PC-9 (cell line): ENCODE data around the gene SPP1. TPM values are rescaled to one million over a fixed set of nuclear protein-coding genes. Genes with fewer than 3 reads are reported as not detected.
A peak's percentile ranks its signal among the peaks of the same experiment; 100 is the strongest.

Source experiments
- BruUV-seq: library from RNA; stranded (reverse); fragments of 400-500 nt; replicated peaks from 2 replicates; lab custom pipeline; 2021; lab: Mats Ljungman, UMichigan
- CTCF ChIA-PET: fragments of 300-600 bp; sonication (Branson Sonifier 250); formaldehyde crosslinking; loops from one replicate; lab custom pipeline; 2022; ENCODE audit warnings: antibody characterized with exemption; lab: Charles Lee
- POLR2A ChIA-PET: fragments of 300-600 bp; sonication (Branson Sonifier 250); formaldehyde crosslinking; loops from one replicate; lab custom pipeline; 2022; ENCODE audit warnings: antibody characterized with exemption; ENCODE audit not compliant: unreplicated experiment; lab: Charles Lee
- DNase-seq, 2 experiments: peaks; one replicate each; pipeline versions ENCODE4 v3.0.0 to v3.0.0-alpha.2; 2015 to 2022; ENCODE audit warnings: mixed read lengths in 1 of 2
- H2AFZ ChIP-seq: fragments of 200-600 bp; sonication (generic); 2 replicates; pipeline ENCODE4 v1.8.1; 2017; ENCODE audit warnings: antibody characterized with exemption
- H3F3A ChIP-seq: fragments of 200-600 bp; sonication (generic); 2 replicates; pipeline ENCODE4 v1.8.1; 2017; ENCODE audit warnings: antibody characterized with exemption, mild to moderate bottlenecking, low read depth; ENCODE audit not compliant: insufficient read depth
- H3K27ac ChIP-seq: fragments of 200-600 bp; sonication (generic); 2 replicates; pipeline ENCODE4 v1.6.1; 2016; ENCODE audit warnings: mixed run types
- H3K27me3 ChIP-seq: fragments of 200-600 bp; sonication (generic); 2 replicates; pipeline ENCODE4 v1.6.1; 2016; ENCODE audit warnings: low read depth, mixed run types; ENCODE audit not compliant: insufficient read depth
- H3K36me3 ChIP-seq: fragments of 200-600 bp; sonication (generic); 2 replicates; pipeline ENCODE4 v1.6.1; 2016; ENCODE audit warnings: low read depth, mixed run types
- H3K4me1 ChIP-seq: fragments of 200-600 bp; sonication (generic); replicated peaks from 2 replicates; pipeline ENCODE4 v1.6.1; 2016; ENCODE audit warnings: mixed run types; ENCODE audit not compliant: insufficient read depth
- H3K4me2 ChIP-seq: fragments of 200-600 bp; sonication (generic); 2 replicates; pipeline ENCODE4 v1.6.1; 2017; ENCODE audit warnings: mixed run types
- H3K4me3 ChIP-seq: fragments of 200-600 bp; sonication (generic); 2 replicates; pipeline ENCODE4 v1.6.1; 2016; ENCODE audit warnings: mixed run types
- H3K79me2 ChIP-seq: fragments of 200-600 bp; sonication (generic); 2 replicates; pipeline ENCODE4 v1.6.1; 2017; ENCODE audit warnings: low read depth, mixed run types
- H3K9me2 ChIP-seq: fragments of 200-600 bp; sonication (generic); 2 replicates; pipeline ENCODE4 v1.8.1; 2017; ENCODE audit warnings: mild to moderate bottlenecking; ENCODE audit not compliant: insufficient read depth
- H3K9me3 ChIP-seq: fragments of 200-600 bp; sonication (generic); 2 replicates; pipeline ENCODE4 v1.8.1; 2016; ENCODE audit warnings: low read depth; ENCODE audit not compliant: insufficient read depth
- H4K20me1 ChIP-seq: fragments of 200-600 bp; sonication (generic); 2 replicates; pipeline ENCODE4 v1.8.1; 2017; ENCODE audit not compliant: insufficient read depth
- CTCF ChIP-seq: fragments of 200-600 bp; sonication (generic); conservative IDR thresholded peaks from 2 replicates; pipeline ENCODE4 v1.6.1; 2017; ENCODE audit warnings: mixed run types, antibody characterized with exemption, mild to moderate bottlenecking, moderate library complexity
- EZH2 ChIP-seq: fragments of 200-600 bp; sonication (generic); IDR thresholded peaks from 2 replicates; pipeline ENCODE4 v1.8.0; 2017; ENCODE audit warnings: antibody characterized with exemption, low read depth
- intact Hi-C: fragments of 100-400 bp; cut with micrococcal nuclease; formaldehyde crosslinking; loops from one replicate; pipeline ENCODE4 v1.10.0; 2022; ENCODE audit not compliant: unreplicated experiment
- total RNA-seq: library from RNA; stranded (reverse); gene quantifications from 2 replicates; pipeline ENCODE4 v1.2.3, GENCODE V29; 2021

The SPP1 gene
- total RNA-seq, 1 experiment from 2014 or later, result 212 TPM

GRCh38 chr4:88027611-88028608 is 52.4 kb downstream of the SPP1 start:
- Histone ChIP-seq H3K9me2 (no peaks in the 10 kb centered on the region), H3K4me1 (peaks cover 19% of the 10 kb centered on the region), H3F3A (peaks cover 10% of the 10 kb centered on the region; the same call in 1 of the 2 replicates), H3K4me3 (no peak overlapping the region), H3K27me3 (no peaks in the 10 kb centered on the region), H4K20me1 (no peaks in the 10 kb centered on the region), H3K4me2 (peak overlapping the region; percentile 49; the same call in 1 of the 2 replicates), H3K36me3 (0 out of 2 replicates have a peak, but pooled peaks cover 7% of the 10 kb centered on the region), H3K9me3 (no peaks in the 10 kb centered on the region), H2AFZ (no peak overlapping the region), H3K79me2 (no peaks in the 10 kb centered on the region), H3K27ac (peak overlapping the region; percentile 83)
- intact Hi-C loops, result no loop called here
- ChIA-PET POLR2A (no interaction called here), CTCF (no interaction called here)
- DNase-seq, result peak in 1 of 2 experiments; percentile 79
- BruUV-seq, result no TSS peak
- no peak for TF ChIP-seq EZH2
- TF ChIP-seq CTCF, result no peak

GRCh38 chr4:88028946-88029345 is 53.4 kb downstream of the SPP1 start:
- Histone ChIP-seq H3K27me3 (no peaks in the 10 kb centered on the region), H3K4me2 (peak overlapping the region; percentile 49; the same call in 1 of the 2 replicates), H2AFZ (no peak overlapping the region), H3K4me3 (no peak overlapping the region), H4K20me1 (no peaks in the 10 kb centered on the region), H3K9me3 (no peaks in the 10 kb centered on the region), H3K9me2 (no peaks in the 10 kb centered on the region), H3F3A (peaks cover 10% of the 10 kb centered on the region; the same call in 1 of the 2 replicates), H3K79me2 (no peaks in the 10 kb centered on the region), H3K4me1 (peaks cover 19% of the 10 kb centered on the region), H3K36me3 (0 out of 2 replicates have a peak, but pooled peaks cover 7% of the 10 kb centered on the region), H3K27ac (peak overlapping the region; percentile 83)
- no peak for DNase-seq
- no TSS peak for BruUV-seq
- ChIA-PET POLR2A (no interaction called here), CTCF (no interaction called here)
- intact Hi-C loops, result no loop called here
- TF ChIP-seq EZH2 (no peak), CTCF (no peak)

GRCh38 chr4:88029556-88029955 is 54.0 kb downstream of the SPP1 start:
- Histone ChIP-seq H3K9me2 (no peaks in the 10 kb centered on the region), H3K4me3 (no peak overlapping the region), H3K4me1 (peaks cover 19% of the 10 kb centered on the region), H3K79me2 (no peaks in the 10 kb centered on the region), H3K27me3 (no peaks in the 10 kb centered on the region), H3K36me3 (0 out of 2 replicates have a peak, but pooled peaks cover 7% of the 10 kb centered on the region), H2AFZ (no peak overlapping the region), H4K20me1 (no peaks in the 10 kb centered on the region), H3K27ac (no peak overlapping the region), H3K4me2 (no peak overlapping the region), H3F3A (peaks cover 10% of the 10 kb centered on the region; the same call in 1 of the 2 replicates), H3K9me3 (no peaks in the 10 kb centered on the region)
- TF ChIP-seq CTCF (no peak), EZH2 (no peak)
- POLR2A ChIA-PET, result no interaction called here
- DNase-seq, result no peak
- no TSS peak for BruUV-seq
- CTCF ChIA-PET, result no interaction called here
- intact Hi-C loops, result no loop called here
